NOMO-1 (cell line): ENCODE data around the gene CSKMT.
"Not testable (repeated sequence)": the region's sequence is repeated elsewhere in the genome, so short reads cannot be mapped to it uniquely, and the experiment has no call there.

Source experiments
- DNase-seq, 2 experiments: peaks; one replicate each; lab custom pipeline; 2025; ENCODE audit not compliant: unreplicated experiment in 2 of 2; lab: John Stamatoyannopoulos, UW

Gene CSKMT

DNA sequence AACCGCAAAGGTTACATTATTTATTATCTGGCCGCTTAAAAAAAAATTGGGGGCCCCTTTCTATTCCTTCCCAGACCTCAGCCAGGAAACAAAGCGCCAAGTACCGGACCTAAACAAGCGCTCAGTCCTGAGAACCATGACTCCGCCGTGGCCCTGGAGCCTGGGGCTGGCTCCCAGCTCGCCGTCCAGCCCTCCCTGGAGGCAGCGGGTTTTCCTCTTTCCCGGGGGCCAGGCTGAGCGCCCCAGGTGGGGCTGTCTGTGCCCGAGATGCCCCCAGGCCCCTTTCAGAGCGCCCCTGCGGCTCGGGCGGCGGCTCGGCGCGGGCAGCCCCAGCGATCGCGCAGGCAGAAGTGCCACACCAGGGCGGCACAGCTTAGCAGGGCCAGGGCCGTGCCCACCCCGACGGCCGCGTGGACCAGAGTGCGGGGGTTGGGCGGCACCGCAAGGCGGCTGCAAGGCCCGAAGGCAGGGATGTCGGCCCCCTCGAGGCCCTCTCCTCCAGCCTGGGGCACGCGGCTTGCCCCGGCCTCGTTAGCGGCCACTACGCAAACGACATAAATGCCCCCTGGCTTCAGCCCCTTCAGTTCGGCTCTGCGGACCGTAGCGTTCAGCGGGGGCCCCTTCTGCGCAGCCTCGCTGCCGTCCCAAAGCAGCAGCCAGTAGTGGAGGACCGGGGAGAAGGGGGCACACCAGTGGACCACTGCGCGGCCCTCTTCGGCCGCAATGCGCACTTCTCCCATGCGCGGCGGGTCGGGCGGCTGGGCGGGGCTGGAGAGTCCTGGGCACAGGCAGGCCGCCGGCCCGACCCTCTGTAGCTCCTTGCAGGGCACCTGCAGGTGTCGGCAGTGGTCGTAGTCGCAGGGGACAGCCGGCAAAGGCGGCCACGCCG is 22.6 kb downstream of the CSKMT start:
- DNase-seq, result no peak

DNA sequence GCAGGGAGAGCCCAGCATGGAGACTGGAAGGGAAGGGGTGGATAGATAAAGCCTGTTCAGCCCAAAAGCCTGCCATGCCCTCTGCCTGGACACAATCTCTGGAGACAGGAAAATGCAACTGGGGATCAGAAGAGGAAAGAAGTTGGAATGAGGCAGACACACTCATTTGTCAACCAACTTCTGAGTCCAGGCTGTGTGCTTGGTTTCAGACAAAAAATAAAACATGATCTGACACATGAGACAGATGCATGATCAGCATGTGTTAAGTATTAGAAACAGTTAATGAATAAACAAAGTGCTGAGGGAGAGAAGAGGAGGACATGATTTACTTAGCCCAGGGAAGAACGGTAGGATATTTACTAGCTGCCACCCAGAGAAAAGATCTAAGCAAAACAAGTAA is 23.4 kb downstream of the CSKMT start:
- DNase-seq, result no peak

- no peak for DNase-seq
These were observed 24.5 kb downstream of the CSKMT start, which contains the start of gene LRRN4CL for GRCh38 chr11:62689421-62690183. Gene LRRN4CL (minus strand): TSS chr11:62689530. CDS start chr11:62688508, 1,022 bp downstream.

- not testable (repeated sequence) for DNase-seq
These were observed 28.5 kb downstream of the CSKMT start for GRCh38 chr11:62693624-62694023.

- peak; percentile 46 to 53 for DNase-seq
These were observed 29.5 kb downstream of the CSKMT start for GRCh38 chr11:62694455-62695167.

DNA sequence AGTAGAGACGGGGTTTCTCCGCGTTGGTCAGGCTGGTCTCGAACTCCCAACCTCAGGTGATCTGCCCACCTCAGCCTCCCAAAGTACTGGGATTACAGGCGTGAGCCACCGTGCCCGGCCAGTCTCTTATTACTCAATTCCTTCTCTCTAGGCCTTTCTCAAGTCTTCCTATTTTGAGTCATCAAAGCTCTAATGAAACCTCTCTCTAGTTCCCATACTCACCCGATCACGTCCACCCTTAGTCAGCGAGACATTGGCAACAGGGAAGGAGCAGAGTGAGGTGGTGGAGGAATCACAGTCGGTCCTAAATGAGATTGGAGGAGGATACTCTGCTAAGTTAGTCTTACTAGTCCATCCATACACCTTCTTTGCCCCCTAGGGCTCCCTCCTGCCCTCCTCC is 37.1 kb downstream of the CSKMT start:
- DNase-seq, result no peak

- DNase-seq, result not testable (repeated sequence)
These were observed 38.8 kb downstream of the CSKMT start for GRCh38 chr11:62703921-62704320.

DNA sequence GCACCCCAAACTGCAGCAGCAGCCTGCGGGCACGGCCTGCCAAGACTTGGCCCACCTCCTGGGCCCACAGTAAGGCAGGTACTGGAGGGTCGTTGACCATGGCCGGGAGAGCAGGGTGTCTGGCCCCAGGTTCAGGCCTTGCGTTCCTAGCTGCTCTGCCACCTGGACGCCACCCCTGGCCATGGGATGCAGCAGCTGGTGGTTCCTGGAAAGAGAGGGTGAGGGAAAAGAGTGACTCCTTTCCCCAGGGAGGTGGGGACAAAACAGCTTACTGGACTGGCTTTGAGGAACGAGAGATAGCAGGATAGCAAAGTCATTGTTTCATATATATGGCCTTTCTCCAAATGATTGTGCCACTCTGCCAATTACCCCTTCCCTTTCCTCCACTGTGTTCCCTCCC is 40.3 kb downstream of the CSKMT start:
- no peak for DNase-seq

DNA sequence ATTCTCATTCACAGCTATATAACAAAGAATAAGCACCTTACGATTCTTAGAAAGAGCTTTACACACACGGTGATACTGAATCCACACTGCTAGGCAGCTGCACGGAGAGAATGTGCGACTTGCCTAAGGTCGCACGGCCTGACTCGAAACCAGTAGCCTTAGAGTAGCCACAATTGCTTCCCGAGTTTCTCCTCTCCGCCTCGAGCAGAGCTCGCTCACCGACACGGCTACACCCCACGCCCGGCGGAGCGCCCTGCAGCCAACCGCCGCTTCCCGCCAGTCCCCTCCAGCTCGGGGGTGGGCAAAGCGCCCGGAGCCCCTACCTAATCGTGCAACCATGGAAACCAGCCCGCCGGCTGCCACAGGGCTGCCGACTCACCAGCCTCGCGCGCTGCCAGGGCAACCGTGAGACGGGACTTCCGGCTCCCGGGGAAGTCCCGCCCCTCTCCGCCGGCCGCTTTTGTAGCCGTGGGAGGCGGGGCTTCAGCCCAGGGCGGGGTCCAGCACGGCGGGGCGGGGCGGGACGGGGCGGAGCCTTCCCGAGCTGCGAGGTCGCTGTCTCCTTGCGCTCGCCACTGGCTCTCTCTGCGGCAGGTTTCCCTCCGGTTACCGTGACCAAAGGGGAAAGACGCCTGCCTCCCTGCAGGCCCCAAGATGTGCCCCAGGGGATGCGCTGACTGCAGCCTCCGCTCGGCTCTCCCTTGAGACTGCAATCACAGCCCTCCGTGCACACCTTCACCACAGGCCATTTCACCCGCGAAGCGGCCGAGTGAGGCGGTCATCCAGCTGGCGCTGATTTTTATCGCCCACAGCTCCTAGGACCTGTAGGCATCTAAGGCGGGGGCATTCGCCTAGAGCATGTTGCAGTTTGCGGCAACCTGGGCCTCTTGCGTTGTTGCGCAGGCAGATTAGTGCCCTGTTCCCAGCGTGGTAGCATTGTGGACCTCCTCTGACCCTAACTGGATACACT is 41.1 kb downstream of the CSKMT start:
- DNase-seq, result peak; percentile 81 to 87

- no peak for DNase-seq
These were observed 41.7 kb downstream of the CSKMT start for GRCh38 chr11:62706850-62707247.

GRCh38 chr11:62707277-62707861 is 42.3 kb downstream of the CSKMT start, which contains the start of the genes BSCL2 and GNG3:
Gene BSCL2 (minus strand): TSS chr11:62707424. CDS start chr11:62707195, 229 bp downstream.
Gene GNG3 (plus strand): TSS chr11:62707676. CDS start chr11:62708296, 620 bp downstream.
- DNase-seq, result no peak

DNA sequence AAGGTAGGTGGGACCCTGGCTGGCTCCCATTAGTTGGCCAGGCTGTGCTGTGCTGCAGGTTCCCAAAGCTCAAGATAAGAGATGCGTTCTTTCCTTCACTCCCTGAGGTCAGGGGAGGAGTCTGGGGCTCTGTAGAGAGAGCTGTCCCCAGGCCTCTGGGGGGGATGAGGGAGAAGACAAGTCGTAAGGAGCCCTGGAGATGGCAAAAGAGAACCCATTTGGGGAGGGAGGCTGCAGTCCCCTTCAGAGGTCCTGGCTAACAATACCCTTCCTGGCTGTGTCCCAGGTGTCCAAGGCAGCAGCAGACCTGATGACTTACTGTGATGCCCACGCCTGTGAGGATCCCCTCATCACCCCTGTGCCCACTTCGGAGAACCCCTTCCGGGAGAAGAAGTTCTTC is 43.3 kb downstream of the CSKMT start:
- DNase-seq, result no peak

- peak in 1 of 2 experiments; percentile 33 for DNase-seq
These were observed 43.7 kb downstream of the CSKMT start for GRCh38 chr11:62708793-62709192.

- peak; percentile 98 for DNase-seq
These were observed 44.3 kb downstream of the CSKMT start for GRCh38 chr11:62709247-62710000.

DNA sequence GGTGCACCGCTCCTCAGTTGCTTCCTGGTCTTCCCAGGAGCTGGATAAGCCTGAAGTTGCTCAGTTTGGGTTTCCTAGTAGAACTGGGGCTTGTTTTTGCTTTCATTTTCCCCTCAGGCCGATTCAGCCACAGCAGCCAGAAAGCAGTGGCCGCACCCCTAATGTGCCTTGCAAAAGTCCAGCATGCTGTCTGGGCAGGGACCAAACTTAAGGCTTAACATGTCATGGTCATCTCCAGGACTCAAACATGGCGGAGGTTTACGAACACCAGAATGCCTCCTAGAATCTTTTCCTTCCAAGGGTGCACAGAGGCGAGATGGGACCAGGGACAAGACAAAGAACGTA is 44.9 kb downstream of the CSKMT start:
- DNase-seq, result peak in 1 of 2 experiments; percentile 49

- DNase-seq, result no peak
These were observed 47.2 kb downstream of the CSKMT start for GRCh38 chr11:62712276-62712812.

- DNase-seq, result no peak
These were observed 47.7 kb downstream of the CSKMT start for GRCh38 chr11:62712861-62713260.

DNA sequence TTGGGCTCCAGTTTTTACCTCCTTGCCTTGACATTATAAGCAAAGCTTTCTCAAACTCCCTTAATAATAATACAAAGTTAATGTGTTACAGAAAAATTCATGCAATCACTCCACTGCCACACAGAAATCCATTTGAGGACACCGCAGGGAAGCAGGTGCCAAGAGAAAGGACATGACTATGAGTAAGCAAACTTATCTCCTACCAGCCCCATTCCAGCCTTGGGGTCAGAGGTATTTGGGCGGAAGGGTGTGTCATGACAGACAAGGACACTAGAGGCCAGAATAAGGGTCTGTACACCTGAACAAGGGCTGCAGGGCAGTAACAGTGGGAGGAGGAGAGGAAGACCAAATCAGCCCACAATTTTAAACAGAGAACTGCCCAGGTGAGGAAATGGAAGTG is 48.2 kb downstream of the CSKMT start:
- no peak for DNase-seq
